ENCODE results near the gene CRACDL.

DNA sequence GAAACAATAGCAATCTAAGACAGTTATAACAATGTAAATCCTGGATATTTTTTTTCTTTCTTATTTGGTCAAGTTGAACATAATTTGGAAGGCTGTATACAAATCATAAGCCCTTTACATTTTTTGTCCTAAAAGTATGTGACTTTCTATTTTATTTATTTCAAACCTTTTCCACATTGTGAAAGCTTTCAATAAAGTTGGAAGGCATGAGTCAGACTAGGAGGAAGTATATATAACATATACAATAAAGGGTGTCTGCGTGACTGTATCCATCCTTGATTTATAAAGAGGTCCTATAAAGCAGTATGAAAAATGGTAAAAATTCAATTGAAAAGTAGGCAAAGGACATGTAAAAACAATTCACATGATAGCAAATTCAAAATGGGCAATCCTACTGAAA, 44.4 kb downstream of the CRACDL start:
- TF ChIP-seq, protein P1, sequence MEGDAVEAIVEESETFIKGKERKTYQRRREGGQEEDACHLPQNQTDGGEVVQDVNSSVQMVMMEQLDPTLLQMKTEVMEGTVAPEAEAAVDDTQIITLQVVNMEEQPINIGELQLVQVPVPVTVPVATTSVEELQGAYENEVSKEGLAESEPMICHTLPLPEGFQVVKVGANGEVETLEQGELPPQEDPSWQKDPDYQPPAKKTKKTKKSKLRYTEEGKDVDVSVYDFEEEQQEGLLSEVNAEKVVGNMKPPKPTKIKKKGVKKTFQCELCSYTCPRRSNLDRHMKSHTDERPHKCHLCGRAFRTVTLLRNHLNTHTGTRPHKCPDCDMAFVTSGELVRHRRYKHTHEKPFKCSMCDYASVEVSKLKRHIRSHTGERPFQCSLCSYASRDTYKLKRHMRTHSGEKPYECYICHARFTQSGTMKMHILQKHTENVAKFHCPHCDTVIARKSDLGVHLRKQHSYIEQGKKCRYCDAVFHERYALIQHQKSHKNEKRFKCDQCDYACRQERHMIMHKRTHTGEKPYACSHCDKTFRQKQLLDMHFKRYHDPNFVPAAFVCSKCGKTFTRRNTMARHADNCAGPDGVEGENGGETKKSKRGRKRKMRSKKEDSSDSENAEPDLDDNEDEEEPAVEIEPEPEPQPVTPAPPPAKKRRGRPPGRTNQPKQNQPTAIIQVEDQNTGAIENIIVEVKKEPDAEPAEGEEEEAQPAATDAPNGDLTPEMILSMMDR (IDR thresholded peaks at IDR 0.05), result no peak
- TF ChIP-seq ZFX (IDR thresholded peaks at IDR 0.05; ENCODE audit: borderline replicate concordance), result no peak
